Measurements from ENCODE around the gene TAS2R14. TPM values are rescaled to one million over a fixed set of nuclear protein-coding genes. Genes with fewer than 3 reads are reported as not detected.

Gene TAS2R14
- total RNA-seq, 1 experiment from 2014 or later: 2.7 TPM

GRCh38 chr12:10896854-10897253 is 42.2 kb downstream of the TAS2R14 start:
- Histone ChIP-seq H3K9me3 (no peaks in the 10 kb centered on the region), H3K4me1 (peaks cover 16% of the 10 kb centered on the region), H3K27me3 (replicated peaks; ENCODE audit: control insufficient read depth, insufficient read depth, low read length) (no peaks in the 10 kb centered on the region), H3K4me3 (ENCODE audit: low read depth, low read length) (no peak overlapping the region), H3K36me3 (ENCODE audit: control insufficient read depth, insufficient read depth, low read length) (no peaks in the 10 kb centered on the region)
- ChIA-PET POLR2A (no interaction called here), CTCF (no interaction called here)
- no peak overlapping the region for H3K27ac Mint-ChIP-seq (ENCODE audit: unreplicated experiment)
- intact Hi-C loops (cut with micrococcal nuclease; ENCODE audit: unreplicated experiment): loop anchor here (10.0 kb wide), 1 partner anchor 278 kb away; the partner anchor contains the start of gene SMIM10L1
- no TSS peak for BruUV-seq (replicated peaks)
- H3K4me3 Mint-ChIP-seq (ENCODE audit: unreplicated experiment): no peak overlapping the region
- H3K36me3 Mint-ChIP-seq (ENCODE audit: insufficient read depth, unreplicated experiment): peaks cover 8% of the 10 kb centered on the region
- H3K9me3 Mint-ChIP-seq (ENCODE audit: unreplicated experiment): peaks cover 23% of the 10 kb centered on the region
- peaks cover 30% of the 10 kb centered on the region for H3K4me1 Mint-ChIP-seq (ENCODE audit: low read depth, unreplicated experiment)
- no peaks in the 10 kb centered on the region for H3K27me3 Mint-ChIP-seq (ENCODE audit: insufficient read depth, unreplicated experiment)
- no peak for DNase-seq
- TF ChIP-seq CTCF (IDR thresholded peaks at IDR 0.05; ENCODE audit: insufficient read depth in 1 of 2, low read depth in 1 of 2, low read length in 1 of 2, severe bottlenecking in 1 of 2, unreplicated experiment in 1 of 2): no peak

- ChIA-PET POLR2A (interaction anchor here (1.0 kb wide), 1 partner anchor 279 kb away, joined by 5 read pairs; the partner anchor contains the start of gene SMIM10L1), CTCF (interaction anchor here (0.8 to 1.5 kb wide), 5 partner anchors 9 to 142 kb away, joined by 3 to 5 read pairs (median 4); no protein-coding TSS in a partner anchor)
- DNase-seq: peak; percentile 86 to 89
- Histone ChIP-seq H3K4me3 (ENCODE audit: low read depth, low read length) (no peak overlapping the region), H3K9me3 (no peaks in the 10 kb centered on the region), H3K27me3 (replicated peaks; ENCODE audit: control insufficient read depth, insufficient read depth, low read length) (no peaks in the 10 kb centered on the region), H3K36me3 (ENCODE audit: control insufficient read depth, insufficient read depth, low read length) (no peaks in the 10 kb centered on the region), H3K4me1 (peaks cover 33% of the 10 kb centered on the region)
- BruUV-seq (replicated peaks): no TSS peak
- H3K36me3 Mint-ChIP-seq (ENCODE audit: insufficient read depth, unreplicated experiment): peaks cover 4% of the 10 kb centered on the region
- H3K4me3 Mint-ChIP-seq (ENCODE audit: unreplicated experiment): peak overlapping the region; percentile 46
- no peaks in the 10 kb centered on the region for H3K27me3 Mint-ChIP-seq (ENCODE audit: insufficient read depth, unreplicated experiment)
- peaks cover 8% of the 10 kb centered on the region for H3K9me3 Mint-ChIP-seq (ENCODE audit: unreplicated experiment)
- H3K4me1 Mint-ChIP-seq (ENCODE audit: low read depth, unreplicated experiment): peaks cover 39% of the 10 kb centered on the region
- intact Hi-C loops (cut with micrococcal nuclease; ENCODE audit: unreplicated experiment): loop anchor here (1.0 to 10.0 kb wide), 2 partner anchors 11 to 283 kb away; partner anchors contain the start of gene SMIM10L1
- H3K27ac Mint-ChIP-seq (ENCODE audit: unreplicated experiment): peak overlapping the region; percentile 52
- TF ChIP-seq CTCF (IDR thresholded peaks at IDR 0.05; ENCODE audit: insufficient read depth in 1 of 2, low read depth in 1 of 2, low read length in 1 of 2, severe bottlenecking in 1 of 2, unreplicated experiment in 1 of 2): no peak
Measured at GRCh38 chr12:10891937-10892336, 47.1 kb downstream of the TAS2R14 start.

- H3K27me3 Mint-ChIP-seq (ENCODE audit: insufficient read depth, unreplicated experiment): no peaks in the 10 kb centered on the region
- peaks cover 33% of the 10 kb centered on the region for H3K4me1 ChIP-seq
- H3K27ac Mint-ChIP-seq (ENCODE audit: unreplicated experiment): no peak overlapping the region
- POLR2A ChIA-PET: no interaction called here
- no peak overlapping the region for H3K4me3 ChIP-seq (ENCODE audit: low read depth, low read length)
- intact Hi-C loops (cut with micrococcal nuclease; ENCODE audit: unreplicated experiment): no loop called here
- no peaks in the 10 kb centered on the region for H3K9me3 Mint-ChIP-seq (ENCODE audit: unreplicated experiment)
- H3K27me3 ChIP-seq (replicated peaks; ENCODE audit: control insufficient read depth, insufficient read depth, low read length): no peaks in the 10 kb centered on the region
- H3K4me1 Mint-ChIP-seq (ENCODE audit: low read depth, unreplicated experiment): peaks cover 36% of the 10 kb centered on the region
- CTCF ChIA-PET: no interaction called here
- H3K36me3 Mint-ChIP-seq (ENCODE audit: insufficient read depth, unreplicated experiment): peaks cover 4% of the 10 kb centered on the region
- no peak for TF ChIP-seq CTCF (IDR thresholded peaks at IDR 0.05; ENCODE audit: insufficient read depth in 1 of 2, low read depth in 1 of 2, low read length in 1 of 2, severe bottlenecking in 1 of 2, unreplicated experiment in 1 of 2)
- no TSS peak for BruUV-seq (replicated peaks)
- H3K36me3 ChIP-seq (ENCODE audit: control insufficient read depth, insufficient read depth, low read length): no peaks in the 10 kb centered on the region
- H3K9me3 ChIP-seq: no peaks in the 10 kb centered on the region
- no peak for DNase-seq
- no peak overlapping the region for H3K4me3 Mint-ChIP-seq (ENCODE audit: unreplicated experiment)
Measured at GRCh38 chr12:10889226-10889625, 49.8 kb downstream of the TAS2R14 start.

Other genes with a start within 250 kb of the TAS2R14 start
- 315 and 326 TPM in 2 replicates for gene YBX3, start 215.9 kb downstream of the TAS2R14 start, total RNA-seq (2022)
- not detected in 2 replicates for gene TAS2R7, start 136.6 kb downstream of the TAS2R14 start, total RNA-seq (2022)
- gene TAS2R8, start 132.0 kb downstream of the TAS2R14 start, total RNA-seq (2022): not detected in 2 replicates
- gene TAS2R9, start 129.1 kb downstream of the TAS2R14 start, total RNA-seq (2022): not detected in 2 replicates
- gene TAS2R10, start 112.9 kb downstream of the TAS2R14 start, total RNA-seq (2022): 0.29 and 0.30 TPM in 2 replicates
- gene PRR4, start 89.8 kb downstream of the TAS2R14 start, total RNA-seq (2022): 6.8 and 8.4 TPM in 2 replicates
- 21.2 and 24.4 TPM in 2 replicates for gene PRH1, start 55.0 kb downstream of the TAS2R14 start, total RNA-seq (2022)
- gene TAS2R13, start 29.7 kb downstream of the TAS2R14 start, total RNA-seq (2022): 1.6 and 2.0 TPM in 2 replicates
- 0.93 TPM in 1 of 2 replicates, not detected in the other for gene PRH2, start 10.0 kb downstream of the TAS2R14 start, total RNA-seq (2022)
- gene TAS2R50, start 47.6 kb upstream of the TAS2R14 start, total RNA-seq (2022): 2.0 and 2.2 TPM in 2 replicates
- gene TAS2R20, start 59.0 kb upstream of the TAS2R14 start, total RNA-seq (2022): 2.2 and 3.8 TPM in 2 replicates
- 4.8 and 5.7 TPM in 2 replicates for gene TAS2R19, start 83.4 kb upstream of the TAS2R14 start, total RNA-seq (2022)
- gene TAS2R31, start 92.1 kb upstream of the TAS2R14 start, total RNA-seq (2022): 4.3 and 5.7 TPM in 2 replicates
- 2.3 and 3.8 TPM in 2 replicates for gene TAS2R46, start 123.0 kb upstream of the TAS2R14 start, total RNA-seq (2022)
- gene TAS2R43, start 153.1 kb upstream of the TAS2R14 start, total RNA-seq (2022): not detected in 2 replicates
- gene TAS2R30, start 195.4 kb upstream of the TAS2R14 start, total RNA-seq (2022): 3.8 and 5.8 TPM in 2 replicates
- 22.4 and 24.9 TPM in 2 replicates for gene SMIM10L1, start 231.9 kb upstream of the TAS2R14 start, total RNA-seq (2022)
- not detected in 2 replicates for gene TAS2R42, start 247.7 kb upstream of the TAS2R14 start, total RNA-seq (2022)